Naive thymus-derived CD4-positive, alpha-beta T cell (primary cell): ENCODE data around the gene RLN3. TPM values are rescaled to one million over a fixed set of nuclear protein-coding genes. Genes with fewer than 3 reads are reported as not detected.

Experiments
- ATAC-seq: fragments of 150-1000 bp; cut with Tn5 transposase; 2 replicates; pipeline ENCODE4 v1.10.0; 2021; ENCODE audit warnings: mild to moderate bottlenecking, moderate library complexity
- CTCF ChIA-PET: fragments of 350-600 bp; sonication (Branson Sonifier 250); formaldehyde crosslinking; loops from one replicate; lab custom pipeline; 2021; ENCODE audit warnings: antibody characterized with exemption; lab: Charles Lee
- POLR2A ChIA-PET: fragments of 350-600 bp; sonication (Branson Sonifier 250); formaldehyde crosslinking; loops from one replicate; lab custom pipeline; 2021; ENCODE audit warnings: antibody characterized with exemption, inconsistent platforms; lab: Charles Lee
- DNase-seq, 9 donors: peaks; one replicate each; pipeline versions ENCODE4 v3.0.0 to v3.0.0-alpha.2; 2020 to 2022; ENCODE audit warnings: mixed read lengths in 1 of 9
- H3K27ac ChIP-seq: one replicate; pipeline ENCODE4 v1.7.0; 2013; ENCODE audit warnings: mild to moderate bottlenecking, low read depth, low read length, moderate library complexity
- H3K27me3 ChIP-seq, 2 donors: one replicate each; pipeline ENCODE4 v1.7.0; 2013; ENCODE audit warnings: low read length in 2 of 2, mild to moderate bottlenecking in 2 of 2, moderate library complexity in 2 of 2; ENCODE audit not compliant: control insufficient read depth in 2 of 2, insufficient read depth in 2 of 2
- H3K36me3 ChIP-seq, 3 experiments: 1 replicate in 2 of 3; 2 replicates in 1 of 3; pipeline ENCODE4 v1.7.0; 2013; ENCODE audit warnings: low read length in 3 of 3, mild to moderate bottlenecking in 3 of 3, moderate library complexity in 1 of 3; ENCODE audit not compliant: insufficient read depth in 3 of 3, control insufficient read depth in 2 of 3
- H3K4me1 ChIP-seq, 2 donors: one replicate each; pipeline ENCODE4 v1.7.0; 2013; ENCODE audit warnings: low read length in 2 of 2, mild to moderate bottlenecking in 2 of 2, moderate library complexity in 1 of 2; ENCODE audit not compliant: control insufficient read depth in 2 of 2, insufficient read depth in 2 of 2
- H3K4me3 ChIP-seq: 2 replicates; pipeline ENCODE4 v1.7.0; 2013; ENCODE audit warnings: mild to moderate bottlenecking, low read length
- H3K9me3 ChIP-seq, 3 experiments: 1 replicate in 2 of 3; 2 replicates in 1 of 3; pipeline ENCODE4 v1.7.0; 2013; ENCODE audit warnings: low read length in 3 of 3; ENCODE audit not compliant: control insufficient read depth in 2 of 3
- H3K27ac Mint-ChIP-seq, 9 donors: one replicate each; pipeline ENCODE4 v1.8.0; 2020 to 2022; ENCODE audit warnings: mixed read lengths in 9 of 9, mild to moderate bottlenecking in 8 of 9, moderate library complexity in 5 of 9, inconsistent platforms in 2 of 9
- H3K27me3 Mint-ChIP-seq, 5 donors: one replicate each; pipeline ENCODE4 v1.8.0; 2021 to 2022; ENCODE audit warnings: mixed read lengths in 5 of 5, mild to moderate bottlenecking in 1 of 5
- H3K36me3 Mint-ChIP-seq, 5 donors: one replicate each; pipeline ENCODE4 v1.8.0; 2020 to 2022; ENCODE audit warnings: mixed read lengths in 5 of 5, mild to moderate bottlenecking in 3 of 5, inconsistent platforms in 1 of 5
- H3K4me1 Mint-ChIP-seq, 7 donors: one replicate each; pipeline ENCODE4 v1.8.0; 2020 to 2022; ENCODE audit warnings: mixed read lengths in 7 of 7, mild to moderate bottlenecking in 3 of 7, inconsistent platforms in 1 of 7
- H3K4me3 Mint-ChIP-seq, 10 donors: one replicate each; pipeline ENCODE4 v1.8.0; 2020 to 2022; ENCODE audit warnings: mild to moderate bottlenecking in 10 of 10, mixed read lengths in 10 of 10, moderate library complexity in 6 of 10, inconsistent platforms in 2 of 10
- H3K9me3 Mint-ChIP-seq, 11 donors: one replicate each; pipeline ENCODE4 v1.8.0; 2020 to 2022; ENCODE audit warnings: mixed read lengths in 11 of 11, mild to moderate bottlenecking in 4 of 11, inconsistent platforms in 1 of 11, moderate library complexity in 1 of 11
- intact Hi-C, 2 donors: fragments of 100-400 bp; cut with micrococcal nuclease; formaldehyde crosslinking; loops; one replicate each; pipeline ENCODE4 v1.15.1; 2023
- polyA plus RNA-seq, 2 donors: library from polyadenylated mRNA; unstranded; fragments of 300-500 nt; fragmentation: Illumina TruSeq; gene quantifications; one replicate each; pipeline ENCODE4 v1.2.3, GENCODE V29; 2021
- total RNA-seq, 6 experiments: library from RNA in 5 of 6; stranded (reverse) in 5 of 6; gene quantifications; 1 replicate in 5 of 6; 2 replicates in 1 of 6; pipeline ENCODE4 v1.2.3 and lab custom pipeline; 2021 to 2026

RLN3 gene
- total and polyA plus RNA-seq, 7 experiments from 2014 or later: not detected

DNA sequence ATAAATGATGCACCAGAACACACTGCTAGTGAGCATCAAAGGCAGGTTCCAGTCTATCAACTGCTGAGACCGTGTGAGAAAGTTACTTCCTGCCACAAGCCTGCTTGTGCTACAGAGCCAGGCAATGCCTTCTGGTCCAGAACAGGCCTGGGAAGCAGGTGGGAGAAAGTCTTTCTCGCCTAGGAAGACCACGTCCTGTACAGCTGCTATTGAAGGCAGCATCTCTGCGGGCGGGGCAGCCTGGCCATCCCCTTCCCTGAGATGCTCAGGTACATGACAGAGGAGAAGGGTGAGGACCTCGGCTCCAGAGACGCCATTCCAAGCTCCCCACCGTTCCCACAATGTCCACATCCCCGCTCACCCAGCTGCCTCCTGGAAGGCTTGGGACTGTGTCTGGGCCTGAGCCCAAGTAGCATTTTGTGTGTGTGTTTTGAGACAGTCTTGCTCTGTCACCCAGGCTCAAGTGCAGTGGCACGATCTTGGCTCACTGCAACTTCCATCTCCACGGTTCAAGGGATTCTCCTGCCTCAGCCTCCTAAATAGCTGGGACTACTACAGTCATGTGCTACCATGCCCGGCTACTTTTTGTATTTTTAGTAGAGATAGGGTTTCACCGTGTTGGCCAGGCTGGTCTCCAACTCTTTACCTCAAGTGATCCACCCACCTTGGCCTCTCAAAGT, 25.2 kb upstream of the RLN3 start:
- DNase-seq (peak in 6 of 9 donors; percentile 28 to 51 (median 44)), ATAC-seq (no peak)
- no peaks in the 10 kb centered on the region for H3K9me3 ChIP-seq
- peaks cover 0 to 21% (median 5%) of the 10 kb centered on the region in 5 donors for H3K36me3 Mint-ChIP-seq
- no peak overlapping the region for H3K4me3 ChIP-seq
- H3K27ac Mint-ChIP-seq: peak overlapping the region; percentile 92 to 100 (median 98)
- peaks cover 52 to 54% of the 10 kb centered on the region in 2 donors for H3K4me1 ChIP-seq
- peaks cover 41 to 77% (median 58%) of the 10 kb centered on the region in 7 donors for H3K4me1 Mint-ChIP-seq
- POLR2A ChIA-PET: interaction anchor here (0.6 to 11.6 kb wide), 8 partner anchors 9 to 515 kb away, joined by 3 to 162 read pairs (median 9); partner anchors contain the start of genes DCAF15, IL27RA and RLN3
- peak overlapping the region; percentile 70 to 85 (median 74) for H3K4me3 Mint-ChIP-seq
- peak overlapping the region; percentile 99 for H3K27ac ChIP-seq
- H3K36me3 ChIP-seq: no peaks in the 10 kb centered on the region
- intact Hi-C loops: loop anchor here in 1 of 2 donors (1.0 kb wide), 1 partner anchor 16 kb away; no protein-coding TSS in a partner anchor
- no peaks in the 10 kb centered on the region for H3K27me3 ChIP-seq
- CTCF ChIA-PET: interaction anchor here (1.1 to 1.3 kb wide), 2 partner anchors 17 to 19 kb away, joined by 3 read pairs; no protein-coding TSS in a partner anchor
- H3K27me3 Mint-ChIP-seq: no peaks in the 10 kb centered on the region
- peaks cover 0 to 7% (median 0%) of the 10 kb centered on the region in 11 donors for H3K9me3 Mint-ChIP-seq

DNA sequence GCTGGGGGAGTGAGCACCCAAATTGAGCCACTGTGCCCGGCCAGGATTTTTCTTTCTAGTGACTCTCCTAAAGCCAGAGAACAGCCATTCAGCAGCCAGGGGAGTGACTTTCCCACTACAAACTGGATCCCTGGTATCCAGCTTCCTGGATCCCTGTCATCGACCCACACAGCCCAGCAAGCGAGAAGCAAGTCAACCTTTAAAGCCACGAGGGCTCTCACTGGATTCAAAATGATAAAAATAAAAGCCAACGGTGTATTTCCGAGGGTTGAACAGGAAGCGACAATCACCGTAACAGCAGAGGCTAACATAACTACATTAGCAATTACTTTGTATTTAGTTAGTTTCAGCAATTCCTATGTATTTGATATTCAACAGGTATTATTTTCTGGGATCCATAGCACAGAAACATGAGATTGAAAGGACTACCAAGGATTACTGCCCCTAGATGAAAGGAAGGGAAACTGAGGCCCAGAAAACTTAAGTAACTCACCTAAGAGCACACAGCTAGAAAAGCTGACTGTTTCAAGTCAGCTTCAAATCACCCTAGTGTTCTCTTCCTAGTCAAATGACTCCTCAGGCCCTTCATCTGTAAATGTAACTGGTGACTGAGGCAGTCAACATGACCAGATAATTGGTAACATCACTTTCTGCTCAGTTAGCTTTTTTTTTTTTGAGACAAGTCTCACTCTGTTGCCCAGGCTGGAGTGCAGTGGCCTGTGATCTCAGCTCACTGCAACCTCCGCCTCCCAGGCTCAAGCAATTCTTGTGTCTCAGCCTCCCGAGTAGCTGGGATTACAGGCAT, 24.5 kb upstream of the RLN3 start:
- H3K4me1 ChIP-seq: peaks cover 52 to 54% of the 10 kb centered on the region in 2 donors
- peak overlapping the region; percentile 92 to 100 (median 98) for H3K27ac Mint-ChIP-seq

DNA sequence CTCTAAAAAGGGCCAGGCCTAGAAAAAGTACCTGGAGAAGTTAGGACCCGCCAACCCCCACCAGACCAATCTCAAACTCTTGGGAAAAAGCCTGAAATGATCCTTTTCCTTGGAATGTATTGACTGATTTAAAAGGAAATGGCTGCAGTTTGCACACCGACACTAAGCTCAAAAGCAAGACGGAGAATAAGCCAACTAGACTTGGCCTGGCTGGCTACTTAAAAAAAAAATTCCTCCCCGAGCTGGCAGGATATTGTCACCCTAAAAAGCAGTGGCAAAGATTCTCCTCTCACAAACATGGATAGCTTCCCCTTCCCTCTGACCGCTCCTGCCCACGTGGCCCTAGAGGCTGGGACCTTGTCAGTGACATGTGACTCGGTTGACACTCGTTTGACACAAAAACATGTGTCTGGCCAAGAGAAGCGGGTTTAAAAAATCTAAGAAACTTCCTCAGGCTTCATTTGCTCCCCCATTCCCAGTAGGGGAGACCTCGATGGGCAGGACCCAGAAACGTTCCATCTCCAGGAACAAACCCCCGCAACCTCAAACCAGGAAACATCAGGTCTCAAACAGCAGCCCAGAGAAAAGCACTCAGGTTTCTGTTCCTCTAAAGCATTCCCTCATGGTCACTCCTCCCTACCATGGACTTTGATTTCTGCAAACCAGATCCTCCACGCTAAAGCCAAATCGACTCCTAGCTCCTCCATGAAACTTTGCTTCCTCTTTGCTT, 23.2 kb upstream of the RLN3 start:
- H3K27ac Mint-ChIP-seq: peak overlapping the region; percentile 88 to 100 (median 95)
- H3K27me3 Mint-ChIP-seq: no peaks in the 10 kb centered on the region
- peaks cover 0 to 7% (median 0%) of the 10 kb centered on the region in 11 donors for H3K9me3 Mint-ChIP-seq
- peaks cover 38 to 62% (median 49%) of the 10 kb centered on the region in 7 donors for H3K4me1 Mint-ChIP-seq
- H3K9me3 ChIP-seq: no peaks in the 10 kb centered on the region
- ATAC-seq (no peak), DNase-seq (peak in 1 of 9 donors; percentile 7)
- H3K4me1 ChIP-seq: peaks cover 51 to 52% of the 10 kb centered on the region in 2 donors
- peak overlapping the region; percentile 72 to 97 (median 84) for H3K4me3 Mint-ChIP-seq
- H3K27ac ChIP-seq: peak overlapping the region; percentile 99
- peaks cover 0 to 10% (median 0%) of the 10 kb centered on the region in 5 donors for H3K36me3 Mint-ChIP-seq
- no peaks in the 10 kb centered on the region for H3K36me3 ChIP-seq
- ChIA-PET POLR2A (interaction anchor here (0.7 to 11.6 kb wide), 15 partner anchors 10 to 1091 kb away, joined by 3 to 162 read pairs (median 3); partner anchors contain the start of genes DCAF15, IL27RA and RLN3), CTCF (interaction anchor here (0.6 to 2.2 kb wide), 4 partner anchors 45 to 517 kb away, joined by 3 to 6 read pairs (median 4); no protein-coding TSS in a partner anchor)
- intact Hi-C loops: loop anchor here (5.0 kb wide), 3 partner anchors 68 to 513 kb away; partner anchors contain the start of genes MISP3 (in 2 of the 2), ASF1B (in 1 of the 2) and DNAJB1 (in 1 of the 2)
- H3K27me3 ChIP-seq: no peaks in the 10 kb centered on the region
- peak overlapping the region; percentile 77 for H3K4me3 ChIP-seq

More for the DNA sequence above, 24.5 kb upstream of the RLN3 start:
- no peak overlapping the region for H3K4me3 ChIP-seq
- Mint-ChIP-seq H3K27me3 (no peaks in the 10 kb centered on the region), H3K4me1 (peaks cover 38 to 70% (median 54%) of the 10 kb centered on the region in 7 donors), H3K4me3 (peak overlapping the region; percentile 70 to 85 (median 74)), H3K36me3 (peaks cover 0 to 17% (median 5%) of the 10 kb centered on the region in 5 donors), H3K9me3 (peaks cover 0 to 7% (median 0%) of the 10 kb centered on the region in 11 donors)
- peak overlapping the region; percentile 99 for H3K27ac ChIP-seq
- no peaks in the 10 kb centered on the region for H3K36me3 ChIP-seq
- no peaks in the 10 kb centered on the region for H3K9me3 ChIP-seq
- DNase-seq: peak in 5 of 9 donors; percentile 30 to 41 (median 32)
- ChIA-PET POLR2A (interaction anchor here (0.7 to 11.6 kb wide), 13 partner anchors 18 to 1089 kb away, joined by 3 to 162 read pairs (median 3); partner anchors contain the start of genes C19orf53, DCAF15, IL27RA and RLN3), CTCF (interaction anchor here (0.6 to 2.2 kb wide), 4 partner anchors 18 to 547 kb away, joined by 3 to 6 read pairs (median 4); no protein-coding TSS in a partner anchor)
- ATAC-seq: no peak
- H3K27me3 ChIP-seq: no peaks in the 10 kb centered on the region
- intact Hi-C loops: no loop called here

DNA sequence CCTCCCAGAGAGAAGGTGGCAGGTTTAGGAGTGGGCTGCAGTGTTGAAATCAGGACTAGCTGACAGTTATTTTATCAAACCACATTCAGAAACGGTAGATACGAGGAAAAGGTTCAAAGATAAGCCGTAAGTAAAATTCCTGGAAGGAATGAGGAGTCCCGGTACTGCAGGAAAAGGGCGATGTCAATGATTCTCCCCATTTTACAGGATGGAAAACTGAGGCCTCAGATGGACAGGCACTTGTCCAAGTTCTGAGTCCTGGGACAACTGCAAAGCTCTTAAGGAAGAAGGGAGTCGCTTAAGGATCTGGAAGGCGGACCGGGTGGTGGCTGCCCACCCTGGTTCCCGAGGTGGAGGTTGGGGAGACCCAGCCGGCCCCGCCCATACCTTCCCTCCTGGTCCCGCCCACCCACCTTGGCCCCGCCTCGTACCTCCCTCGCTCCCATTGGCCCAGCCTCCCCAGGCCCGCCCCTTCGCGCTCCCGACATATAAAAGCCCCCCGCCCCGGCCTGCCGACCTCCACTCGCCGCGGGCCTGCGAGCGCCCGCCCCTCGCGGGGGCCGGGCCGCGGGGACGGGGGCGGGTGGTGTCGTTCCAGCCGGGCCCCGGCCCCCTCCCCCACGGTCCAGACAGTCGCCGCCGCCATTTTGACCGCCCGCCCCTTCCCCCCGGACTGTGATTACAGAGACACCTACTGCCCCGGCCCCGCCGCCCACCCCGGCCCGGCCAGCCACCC, 22.4 kb upstream of the RLN3 start:
- H3K27me3 ChIP-seq: no peaks in the 10 kb centered on the region
- H3K27ac Mint-ChIP-seq: peak overlapping the region; percentile 98 to 100 (median 100)
- ATAC-seq: peak; percentile 74
- H3K36me3 ChIP-seq: no peaks in the 10 kb centered on the region
- H3K4me3 Mint-ChIP-seq: peak overlapping the region; percentile 83 to 98 (median 96)
- ChIA-PET POLR2A (interaction anchor here (0.6 to 11.6 kb wide), 24 partner anchors 8 to 433 kb away, joined by 3 to 162 read pairs (median 4); partner anchors contain the start of genes C19orf53, DCAF15, IL27RA and MRI1), CTCF (interaction anchor here (1.1 to 2.2 kb wide), 3 partner anchors 26 to 102 kb away, joined by 4 to 6 read pairs (median 4); partner anchors contain the start of gene IL27RA)
- no peaks in the 10 kb centered on the region for H3K27me3 Mint-ChIP-seq
- H3K4me3 ChIP-seq: peak overlapping the region; percentile 77
- peak; percentile 84 to 95 (median 87) for DNase-seq
- intact Hi-C loops: loop anchor here (1.0 to 5.0 kb wide), 17 partner anchors 19 to 853 kb away; partner anchors contain the start of genes BRME1 (in 2 of the 2), CC2D1A (in 2 of the 2), DCAF15 (in 2 of the 2) and MISP3 (in 2 of the 2)
- H3K36me3 Mint-ChIP-seq: peaks cover 0 to 4% (median 0%) of the 10 kb centered on the region in 5 donors
- H3K27ac ChIP-seq: peak overlapping the region; percentile 99
- H3K9me3 ChIP-seq: no peaks in the 10 kb centered on the region
- peaks cover 31 to 55% (median 44%) of the 10 kb centered on the region in 7 donors for H3K4me1 Mint-ChIP-seq
- H3K4me1 ChIP-seq: peaks cover 44 to 49% of the 10 kb centered on the region in 2 donors
- H3K9me3 Mint-ChIP-seq: peaks cover 0 to 7% (median 0%) of the 10 kb centered on the region in 11 donors
